Effector memory CD4-positive, alpha-beta T cell (primary cell): ENCODE measurements around the gene PMM2.

Source experiments
- DNase-seq, 3 donors: peaks; one replicate each; pipeline ENCODE4 v3.0.0-alpha.2; 2020
- H3K27ac ChIP-seq: 2 replicates; pipeline ENCODE4 v1.7.0; 2013; ENCODE audit warnings: mild to moderate bottlenecking, low read length, moderate library complexity; ENCODE audit not compliant: insufficient read depth, poor library complexity, severe bottlenecking
- H3K27me3 ChIP-seq: replicated peaks from 2 replicates; pipeline ENCODE4 v1.7.0; 2013; ENCODE audit warnings: mild to moderate bottlenecking, low read length; ENCODE audit not compliant: insufficient read depth, control insufficient read depth, poor library complexity, severe bottlenecking
- H3K36me3 ChIP-seq: 2 replicates; pipeline ENCODE4 v1.7.0; 2013; ENCODE audit warnings: mild to moderate bottlenecking, low read length, moderate library complexity; ENCODE audit not compliant: control insufficient read depth, insufficient read depth
- H3K4me1 ChIP-seq: 2 replicates; pipeline ENCODE4 v1.7.0; 2013; ENCODE audit warnings: low read length, mild to moderate bottlenecking; ENCODE audit not compliant: control insufficient read depth, insufficient read depth, poor library complexity, severe bottlenecking
- H3K4me3 ChIP-seq: 2 replicates; pipeline ENCODE4 v1.7.0; 2013; ENCODE audit warnings: low read length, low read depth, mild to moderate bottlenecking; ENCODE audit not compliant: insufficient read depth, poor library complexity, severe bottlenecking
- H3K9me3 ChIP-seq: 2 replicates; pipeline ENCODE4 v1.7.0; 2013; ENCODE audit warnings: mild to moderate bottlenecking, low read length, moderate library complexity; ENCODE audit not compliant: control insufficient read depth

Gene PMM2

GRCh38 chr16:8885674-8886592, 88.3 kb downstream of the PMM2 start:
- DNase-seq, result no peak
- no peak overlapping the region for H3K4me3 ChIP-seq
- H3K4me1 ChIP-seq, result no peaks in the 10 kb centered on the region
- no peak overlapping the region for H3K27ac ChIP-seq
- H3K9me3 ChIP-seq, result no peaks in the 10 kb centered on the region
- H3K36me3 ChIP-seq, result peaks cover 5% of the 10 kb centered on the region
- no peaks in the 10 kb centered on the region for H3K27me3 ChIP-seq

- H3K9me3 ChIP-seq, result no peaks in the 10 kb centered on the region
- no peak for DNase-seq
- no peaks in the 10 kb centered on the region for H3K4me1 ChIP-seq
- H3K36me3 ChIP-seq, result peaks cover 13% of the 10 kb centered on the region
- H3K4me3 ChIP-seq, result no peak overlapping the region
- no peak overlapping the region for H3K27ac ChIP-seq
- H3K27me3 ChIP-seq, result no peaks in the 10 kb centered on the region
These were observed 89.2 kb downstream of the PMM2 start for GRCh38 chr16:8886593-8887430.

- H3K27ac ChIP-seq, result no peak overlapping the region
- H3K9me3 ChIP-seq, result no peaks in the 10 kb centered on the region
- peaks cover 18% of the 10 kb centered on the region for H3K36me3 ChIP-seq
- H3K27me3 ChIP-seq, result no peaks in the 10 kb centered on the region
- DNase-seq, result no peak
- no peak overlapping the region for H3K4me3 ChIP-seq
- peaks cover 4% of the 10 kb centered on the region for H3K4me1 ChIP-seq
These were observed 89.8 kb downstream of the PMM2 start for GRCh38 chr16:8887431-8887765.

DNA sequence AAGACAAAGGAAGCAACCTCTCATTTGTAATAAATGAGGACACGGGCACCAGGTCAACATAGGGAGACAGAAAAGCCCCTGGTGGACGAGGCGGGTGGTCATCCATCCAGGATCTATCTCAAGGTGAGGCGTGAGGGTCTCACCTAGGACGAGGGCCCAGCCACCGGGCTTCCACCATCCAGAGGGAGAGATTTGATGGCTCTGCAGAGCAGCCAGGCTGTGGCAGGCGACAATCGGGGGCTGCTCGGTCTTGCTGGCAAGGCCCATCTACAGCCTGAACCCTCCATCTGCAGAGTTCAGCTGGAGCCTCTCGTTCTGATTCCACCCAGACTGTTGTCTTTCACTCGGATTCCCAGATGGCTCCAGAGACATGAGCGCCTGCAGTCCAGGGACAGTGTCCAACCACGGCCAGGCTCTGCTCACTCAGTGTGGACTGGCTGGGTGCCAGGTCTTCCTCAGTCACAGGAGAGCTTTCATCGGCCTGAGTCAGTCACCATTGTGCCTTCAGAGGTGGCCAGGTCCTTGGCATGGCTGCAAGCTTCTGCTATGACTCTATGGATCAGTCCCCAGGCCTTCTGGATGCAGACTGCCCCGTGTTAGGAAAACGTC, 90.4 kb downstream of the PMM2 start:
- H3K4me3 ChIP-seq, result no peak overlapping the region
- no peak overlapping the region for H3K27ac ChIP-seq
- peaks cover 4% of the 10 kb centered on the region for H3K4me1 ChIP-seq
- H3K27me3 ChIP-seq, result no peaks in the 10 kb centered on the region
- H3K9me3 ChIP-seq, result no peaks in the 10 kb centered on the region
- peaks cover 18% of the 10 kb centered on the region for H3K36me3 ChIP-seq
- no peak for DNase-seq

DNA sequence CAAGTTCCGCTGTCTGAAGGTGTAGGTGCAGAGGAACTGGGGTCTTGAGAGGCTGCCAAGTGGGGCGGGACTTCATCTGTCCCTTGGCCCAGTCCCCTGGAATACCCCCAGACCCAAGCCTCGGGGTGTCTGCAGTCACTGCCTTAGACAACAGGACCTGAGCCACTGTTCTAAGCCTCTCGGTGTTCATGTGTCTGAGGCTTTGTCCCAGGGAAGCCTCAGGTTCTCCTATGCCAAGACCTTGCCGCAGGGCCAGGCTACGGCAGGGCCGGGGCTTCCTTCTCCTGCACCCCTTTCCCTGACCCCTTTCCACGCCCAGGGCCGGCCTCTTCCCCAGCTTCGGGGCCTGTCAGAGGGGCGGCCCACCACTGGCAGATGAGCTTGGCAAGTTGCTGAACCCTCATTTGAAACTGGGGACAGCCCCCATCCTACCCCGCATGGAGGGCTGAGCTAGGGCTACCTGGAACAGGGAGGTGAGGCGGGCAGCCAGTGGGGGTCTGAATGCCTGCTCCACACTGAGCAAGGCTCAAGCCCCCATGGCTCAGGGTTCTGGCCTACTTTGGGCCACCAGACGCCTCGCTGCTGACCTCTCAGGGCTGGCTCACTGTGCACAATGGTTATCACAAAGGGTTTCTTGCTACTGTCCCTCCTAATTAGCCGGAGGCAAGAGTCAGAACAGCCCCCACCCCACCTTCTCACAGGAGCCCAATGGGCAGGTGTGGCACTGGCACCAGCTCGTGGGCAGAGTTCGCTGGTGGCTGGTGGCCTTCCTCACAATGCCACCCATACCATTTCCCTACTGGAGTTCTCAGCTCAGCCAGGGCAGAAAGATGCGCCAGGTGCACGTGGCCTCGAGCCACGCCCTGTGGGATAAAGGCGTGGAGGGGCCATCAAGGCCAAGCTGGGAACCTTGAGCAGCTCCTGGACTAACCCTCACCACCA, 91.6 kb downstream of the PMM2 start:
- Histone ChIP-seq H3K27ac (no peak overlapping the region), H3K4me1 (peaks cover 4% of the 10 kb centered on the region), H3K4me3 (no peak overlapping the region), H3K27me3 (no peaks in the 10 kb centered on the region), H3K9me3 (no peaks in the 10 kb centered on the region), H3K36me3 (peaks cover 29% of the 10 kb centered on the region)
- DNase-seq, result no peak

DNA sequence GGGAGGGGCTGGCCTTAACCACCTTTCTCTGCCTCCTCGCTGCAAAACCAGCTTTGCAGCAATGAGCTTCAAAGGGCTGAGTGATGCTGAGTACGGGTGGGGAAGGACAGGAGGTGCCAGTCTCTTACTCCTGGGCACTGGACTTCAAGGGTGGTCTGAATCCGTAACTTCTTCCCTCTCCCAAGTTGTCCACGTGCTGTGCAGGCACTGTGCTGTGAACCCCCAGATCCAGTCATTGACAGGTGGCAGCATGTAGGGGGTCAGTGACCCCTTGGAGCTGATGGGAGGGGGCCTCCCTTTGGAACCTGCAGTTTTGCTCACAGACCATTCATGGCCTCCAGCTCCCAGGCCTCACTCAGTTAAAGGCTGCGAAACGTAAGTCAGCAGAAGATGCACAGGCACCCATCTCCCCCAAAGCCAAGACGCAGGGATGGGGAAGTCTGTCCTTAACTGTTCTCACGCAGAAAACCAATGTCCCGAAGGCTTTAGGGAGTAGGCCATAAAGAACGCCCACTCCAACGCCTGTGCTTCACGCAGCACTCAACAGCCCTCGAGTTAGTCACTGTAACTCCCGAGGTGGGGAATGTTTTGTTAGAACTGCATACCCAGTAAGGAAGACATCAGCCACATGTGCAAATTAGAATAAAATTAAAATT, 92.4 kb downstream of the PMM2 start:
- Histone ChIP-seq H3K9me3 (no peaks in the 10 kb centered on the region), H3K27ac (no peak overlapping the region), H3K36me3 (peaks cover 37% of the 10 kb centered on the region), H3K4me3 (no peak overlapping the region), H3K27me3 (no peaks in the 10 kb centered on the region), H3K4me1 (peaks cover 4% of the 10 kb centered on the region)
- no peak for DNase-seq

GRCh38 chr16:8890549-8890921, 92.9 kb downstream of the PMM2 start:
- peaks cover 42% of the 10 kb centered on the region for H3K36me3 ChIP-seq

GRCh38 chr16:8892101-8892575, 94.5 kb downstream of the PMM2 start:
- H3K27ac ChIP-seq, result peak overlapping the region; percentile 53
- H3K4me3 ChIP-seq, result no peak overlapping the region
- H3K9me3 ChIP-seq, result no peaks in the 10 kb centered on the region
- peaks cover 4% of the 10 kb centered on the region for H3K4me1 ChIP-seq
- DNase-seq, result no peak
- H3K36me3 ChIP-seq, result peaks cover 55% of the 10 kb centered on the region
- H3K27me3 ChIP-seq, result no peaks in the 10 kb centered on the region

More at GRCh38 chr16:8890549-8890921, 92.9 kb downstream of the PMM2 start:
- Histone ChIP-seq H3K27ac (no peak overlapping the region), H3K4me3 (no peak overlapping the region), H3K4me1 (peaks cover 4% of the 10 kb centered on the region), H3K27me3 (no peaks in the 10 kb centered on the region), H3K9me3 (no peaks in the 10 kb centered on the region)
- DNase-seq, result no peak

DNA sequence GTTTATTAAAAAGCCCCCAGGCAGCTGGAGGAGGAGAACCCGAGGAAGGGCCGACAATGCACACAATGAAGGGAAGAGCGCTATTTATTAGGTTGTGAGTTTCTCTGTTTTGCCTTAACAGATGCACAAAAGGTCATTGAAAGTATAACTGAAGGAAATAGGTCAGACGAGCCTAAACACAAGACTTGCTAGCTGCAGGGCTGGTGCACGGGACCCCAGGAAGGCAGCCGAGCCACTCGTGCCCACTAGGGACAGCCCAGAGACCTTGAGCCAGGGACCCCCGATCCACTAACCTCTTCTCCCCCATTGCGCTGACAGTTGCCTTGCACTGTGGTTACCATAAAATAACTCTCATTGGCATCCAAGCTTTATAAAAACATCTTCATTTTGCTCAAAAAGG, 95.8 kb downstream of the PMM2 start:
- no peaks in the 10 kb centered on the region for H3K9me3 ChIP-seq
- H3K36me3 ChIP-seq, result peaks cover 67% of the 10 kb centered on the region
- no peaks in the 10 kb centered on the region for H3K27me3 ChIP-seq
- no peak for DNase-seq
- peaks cover 4% of the 10 kb centered on the region for H3K4me1 ChIP-seq
- H3K27ac ChIP-seq, result no peak overlapping the region
- H3K4me3 ChIP-seq, result no peak overlapping the region
